Endodermal cell (in vitro differentiated cells): Measurements from ENCODE around the gene MS4A15. TPM values are rescaled to one million over a fixed set of nuclear protein-coding genes. Genes with fewer than 3 reads are reported as not detected.

Experiments used
- DNase-seq: peaks from one replicate; pipeline ENCODE4 v3.0.0-alpha.2; 2017
- H3K27ac ChIP-seq: 2 replicates; pipeline ENCODE4 v1.5.1; 2013; ENCODE audit warnings: mild to moderate bottlenecking, low read depth, low read length, moderate library complexity
- H3K27me3 ChIP-seq: 2 replicates; pipeline ENCODE4 v1.6.1; 2013; ENCODE audit warnings: mild to moderate bottlenecking, low read length, moderate library complexity; ENCODE audit not compliant: insufficient read depth, control insufficient read depth, poor library complexity, severe bottlenecking
- H3K36me3 ChIP-seq: 2 replicates; pipeline ENCODE4 v1.7.0; 2013; ENCODE audit warnings: mild to moderate bottlenecking, low read length, moderate library complexity; ENCODE audit not compliant: control insufficient read depth, insufficient read depth
- H3K4me1 ChIP-seq: one replicate; pipeline ENCODE4 v1.7.0; 2013; ENCODE audit warnings: low read length; ENCODE audit not compliant: control insufficient read depth, insufficient read depth
- H3K4me3 ChIP-seq: 2 replicates; pipeline ENCODE4 v1.5.1; 2013; ENCODE audit warnings: mild to moderate bottlenecking, low read length, moderate library complexity
- H3K9ac ChIP-seq: 2 replicates; pipeline ENCODE4 v1.6.1; 2013; ENCODE audit warnings: mild to moderate bottlenecking, low read length, moderate library complexity; ENCODE audit not compliant: poor library complexity, severe bottlenecking; ENCODE audit errors: extremely low read depth
- H3K9me3 ChIP-seq: 2 replicates; pipeline ENCODE4 v1.6.1; 2013; ENCODE audit warnings: mild to moderate bottlenecking, low read length, moderate library complexity; ENCODE audit not compliant: control insufficient read depth
- H3K27ac Mint-ChIP-seq: 2 replicates; pipeline ENCODE4 v1.8.0; 2020; ENCODE audit warnings: mixed read lengths
- H3K27me3 Mint-ChIP-seq: 2 replicates; pipeline ENCODE4 v1.8.0; 2021; ENCODE audit warnings: mild to moderate bottlenecking, mixed read lengths; ENCODE audit not compliant: insufficient read depth
- H3K36me3 Mint-ChIP-seq: 2 replicates; pipeline ENCODE4 v1.8.0; 2020; ENCODE audit warnings: low read depth, mixed read lengths
- H3K4me1 Mint-ChIP-seq: 2 replicates; pipeline ENCODE4 v1.8.0; 2020; ENCODE audit warnings: mixed read lengths
- H3K4me3 Mint-ChIP-seq: 2 replicates; pipeline ENCODE4 v1.8.0; 2020; ENCODE audit warnings: mild to moderate bottlenecking, moderate library complexity, mixed read lengths
- H3K9me3 Mint-ChIP-seq: 2 replicates; pipeline ENCODE4 v1.8.0; 2020; ENCODE audit warnings: mild to moderate bottlenecking, mixed read lengths
- CTCF ChIP-seq: fragments of 200-600 bp; sonication (generic); conservative IDR thresholded peaks from 2 replicates; pipeline ENCODE4 v1.5.0; 2021; ENCODE audit warnings: antibody characterized with exemption, mild to moderate bottlenecking
- WGBS, 2 experiments: methylation state at CpG; one replicate each; pipeline versions ENCODE4 v1.1.5 to v1.1.7; 2013; ENCODE audit warnings: missing lambda C conversion rate in 2 of 2, mixed read lengths in 1 of 2; ENCODE audit not compliant: insufficient coverage in 1 of 2, insufficient read length in 1 of 2; 5-methylcytosine and 5-hydroxymethylcytosine counted together
- total RNA-seq, 2 donors: library from RNA; stranded (reverse); fragmentation: NEBNext Ultra II Directional in 1 of 2; extraction: Animal tissue kit (Norgen Biotek cat#: 25700) in 1 of 2; gene quantifications; 2 replicates in 1 of 2; 3 replicates in 1 of 2; pipeline ENCODE4 v1.2.1, GENCODE V29; 2021

MS4A15 gene
- total RNA-seq, 2 donors from 2014 or later = not detected

DNA sequence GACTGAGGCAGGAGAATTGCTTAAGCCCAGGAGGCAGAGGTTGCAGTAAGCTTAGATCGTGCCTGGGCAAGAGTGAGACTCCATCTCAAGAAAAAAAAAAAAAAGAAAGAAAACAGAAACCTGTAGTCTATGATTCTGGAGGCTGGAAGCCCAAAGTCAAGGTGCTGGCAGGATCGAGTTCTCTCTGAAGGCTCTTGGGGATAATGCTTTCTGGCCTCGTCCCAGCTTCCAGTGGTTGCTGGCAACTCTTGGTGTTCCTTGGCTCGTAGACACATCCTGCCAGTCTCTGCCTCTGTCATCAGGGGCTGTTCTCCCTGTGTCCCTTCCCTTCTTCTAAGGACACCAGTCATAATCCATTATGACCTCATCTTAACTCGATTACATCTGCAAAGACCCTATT is 68.5 kb downstream of the MS4A15 start:
- no peak overlapping the region for H3K27ac ChIP-seq
- DNase-seq = no peak
- H3K36me3 Mint-ChIP-seq = no peaks in the 10 kb centered on the region
- no peak for TF ChIP-seq CTCF
- H3K9me3 Mint-ChIP-seq = no peaks in the 10 kb centered on the region
- H3K4me3 ChIP-seq = no peak overlapping the region
- H3K4me1 Mint-ChIP-seq = no peaks in the 10 kb centered on the region
- no peak overlapping the region for H3K27ac Mint-ChIP-seq
- H3K4me1 ChIP-seq = no peaks in the 10 kb centered on the region
- no peak overlapping the region for H3K4me3 Mint-ChIP-seq
- no peak overlapping the region for H3K9ac ChIP-seq
- WGBS, 2 experiments = 92 to 96% methylated on average over 4 to 5 of the region's 5 CpGs
- H3K9me3 ChIP-seq = no peaks in the 10 kb centered on the region
- no peaks in the 10 kb centered on the region for H3K27me3 Mint-ChIP-seq
- no peaks in the 10 kb centered on the region for H3K36me3 ChIP-seq
- H3K27me3 ChIP-seq = no peaks in the 10 kb centered on the region

GRCh38 chr11:60825790-60826189 is 69.1 kb downstream of the MS4A15 start:
- no peak overlapping the region for H3K27ac ChIP-seq
- TF ChIP-seq CTCF = no peak
- Mint-ChIP-seq H3K27ac (no peak overlapping the region), H3K9me3 (no peaks in the 10 kb centered on the region), H3K4me3 (no peak overlapping the region), H3K36me3 (no peaks in the 10 kb centered on the region), H3K4me1 (no peaks in the 10 kb centered on the region), H3K27me3 (no peaks in the 10 kb centered on the region)
- no peak for DNase-seq
- H3K9me3 ChIP-seq = no peaks in the 10 kb centered on the region
- H3K4me3 ChIP-seq = no peak overlapping the region
- no peak overlapping the region for H3K9ac ChIP-seq
- no peaks in the 10 kb centered on the region for H3K36me3 ChIP-seq
- H3K4me1 ChIP-seq = no peaks in the 10 kb centered on the region
- 77 to 87% methylated on average over 5 to 6 of the region's 6 CpGs for WGBS, 2 experiments
- no peaks in the 10 kb centered on the region for H3K27me3 ChIP-seq

Other genes starting within 250 kb of the MS4A15 start
- not detected for gene MS4A13, start 241.5 kb upstream of the MS4A15 start, total RNA-seq
- gene MS4A8, start 57.3 kb upstream of the MS4A15 start, total RNA-seq = not detected
- gene MS4A18, start 32.1 kb upstream of the MS4A15 start, total RNA-seq = not detected
- not detected for gene MS4A10, start 28.5 kb downstream of the MS4A15 start, total RNA-seq
- 10 to 100 TPM; 22.4 to 27.9 TPM for gene CCDC86, start 85.2 kb downstream of the MS4A15 start, total RNA-seq
- gene PTGDR2, start 99.1 kb downstream of the MS4A15 start, total RNA-seq = under 1 TPM in 1 of 2 donors, not detected in 1; 0.15 TPM
- not detected for gene ZP1, start 110.7 kb downstream of the MS4A15 start, total RNA-seq
- gene PRPF19, start 149.7 kb downstream of the MS4A15 start, total RNA-seq = 100 to 1,000 TPM; 106 to 109 TPM
- 10 to 100 TPM; 41.4 to 56.8 TPM for gene TMEM109, start 157.3 kb downstream of the MS4A15 start, total RNA-seq
- 100 to 1,000 TPM; 135 to 140 TPM for gene TMEM132A, start 167.6 kb downstream of the MS4A15 start, total RNA-seq
- 1 to 10 TPM; 1.4 to 1.6 TPM for gene SLC15A3, start 195.3 kb downstream of the MS4A15 start, total RNA-seq
- 1 to 10 TPM; 1.5 to 1.6 TPM for gene CD6, start 214.8 kb downstream of the MS4A15 start, total RNA-seq